ENCODE measurements around the gene DROSHA. TPM values are rescaled to one million over a fixed set of nuclear protein-coding genes. Genes with fewer than 3 reads are reported as not detected.

Gene DROSHA
- total and polyA plus RNA-seq, 2 of the 8 experiments (the other 6 are each of a cell fraction or from before 2014, with no cell fraction given) = 65.9 to 122 TPM

DNA sequence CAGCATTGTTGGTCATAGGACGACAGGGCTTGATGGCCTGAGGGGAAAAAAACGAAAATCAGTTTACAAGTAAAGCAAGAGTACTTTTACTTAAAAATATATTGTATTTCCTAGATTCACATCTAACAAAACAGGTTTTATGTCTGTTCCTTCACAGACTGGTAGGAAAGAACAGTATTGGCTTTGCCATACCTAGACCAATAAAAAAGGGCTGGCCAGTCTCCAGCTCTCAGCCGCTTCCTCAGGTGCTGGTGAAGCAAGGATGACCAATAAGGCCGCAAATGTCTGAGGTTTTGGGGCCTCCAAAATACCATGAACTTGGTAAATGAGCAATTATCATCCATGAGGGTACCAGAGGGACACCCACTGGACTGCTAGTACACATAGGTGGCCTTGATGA lies 36.6 kb downstream of the DROSHA start:
- POLR2A ChIA-PET (ENCODE audit: partially characterized antibody) = interaction anchor here (1.3 kb wide), 1 partner anchor 23 kb away, joined by 3 read pairs; no protein-coding TSS in a partner anchor
- Histone ChIP-seq H4K8ac (ENCODE audit: extremely low read depth, insufficient read depth, low read length) (no peak overlapping the region), H2BK15ac (ENCODE audit: low read length) (no peak overlapping the region), H3K4ac (replicated peaks; ENCODE audit: insufficient read length, low read depth, low read length) (no peak overlapping the region), H2BK5ac (ENCODE audit: low read depth, low read length) (no peak overlapping the region), H2AK5ac (ENCODE audit: low read depth, low read length) (no peak overlapping the region), H3K56ac (replicated peaks; ENCODE audit: insufficient read length, low read depth, low read length) (no peak overlapping the region), H3K9ac (replicated peaks in 1 of 4; ENCODE audit: extremely low read depth in 1 of 4, low read depth in 3 of 4, low read length in 3 of 4) (no peak overlapping the region), H3K23ac (ENCODE audit: insufficient read length) (no peak overlapping the region), H3K4me3 (ENCODE audit: extremely low read depth in 1 of 4, insufficient read depth in 2 of 4, low read depth in 3 of 4, low read length in 4 of 4) (no peak overlapping the region), H3K4me2 (ENCODE audit: insufficient read depth in 1 of 2, low read depth in 2 of 2, low read length in 2 of 2) (no peak overlapping the region), H2BK20ac (ENCODE audit: low read length) (no peak overlapping the region), H3K23me2 (ENCODE audit: low read depth, low read length) (no peaks in the 10 kb centered on the region; the same call in 1 of the 2 replicates), H4K5ac (ENCODE audit: insufficient read length, low read depth, low read length) (no peak overlapping the region), H3K79me2 (ENCODE audit: control insufficient read depth in 1 of 2, insufficient read depth in 2 of 2, low read length in 2 of 2) (no peaks in the 10 kb centered on the region), H3K27me3 (replicated peaks in 1 of 4; ENCODE audit: control insufficient read depth in 3 of 4, extremely low read depth in 1 of 4, insufficient read depth in 3 of 4, low read length in 3 of 4) (no peaks in the 10 kb centered on the region), H3K9me3 (ENCODE audit: insufficient read depth in 2 of 2, low read depth in 1 of 2, low read length in 1 of 2) (no peaks in the 10 kb centered on the region), H4K91ac (replicated peaks; ENCODE audit: insufficient read length, low read length) (no peak overlapping the region), H2AFZ (ENCODE audit: low read length) (no peak overlapping the region), H3K4me1 (replicated peaks in 1 of 4; ENCODE audit: control insufficient read depth in 3 of 4, insufficient read depth in 4 of 4, low read length in 3 of 4) (peaks cover 0 to 4% (median 0%) of the 10 kb centered on the region in 4 experiments; a peak in 1 of 7 replicates), H3K18ac (ENCODE audit: extremely low read depth, low read length) (no peak overlapping the region), H3K14ac (ENCODE audit: insufficient read length) (no peak overlapping the region), H3K27ac (ENCODE audit: low read depth, low read length) (no peak overlapping the region), H3K36me3 (ENCODE audit: control insufficient read depth in 2 of 4, insufficient read depth in 4 of 4, low read length in 3 of 4) (peaks cover 6 to 60% (median 45%) of the 10 kb centered on the region in 4 experiments; a peak in 7 of 8 replicates), H2BK12ac (ENCODE audit: low read depth, low read length) (no peak overlapping the region), H4K20me1 (replicated peaks in 1 of 2; ENCODE audit: control insufficient read depth in 1 of 2, insufficient read depth in 2 of 2, low read length in 2 of 2) (peaks cover 0 to 4% of the 10 kb centered on the region in 2 experiments), H3K79me1 (ENCODE audit: low read depth, low read length) (no peaks in the 10 kb centered on the region), H2BK120ac (replicated peaks; ENCODE audit: low read depth, low read length) (no peak overlapping the region)
- WGBS, 2 experiments (ENCODE audit: extremely low coverage in 1 of 2, insufficient coverage in 1 of 2, insufficient read length in 1 of 2, insufficient replicate concordance in 2 of 2, low coverage in 1 of 2, low lambda C conversion rate in 2 of 2, missing lambda C conversion rate in 1 of 2) = 95% methylated on average over 4 of the region's 4 CpGs; no CpG with 5 or more reads in 1 of the 2 experiments
- no peak for TF ChIP-seq ASH2L (IDR thresholded peaks at IDR 0.05; ENCODE audit: low read length)
- FAIRE-seq (no peak), DNase-seq (ENCODE audit: low read depth in 1 of 2, low spot score in 2 of 2) (no peak)
- CTCF ChIA-PET (ENCODE audit: partially characterized antibody) = no interaction called here

All from H1 (cell line).